Heart left ventricle (tissue), 16 donors: ENCODE measurements around the gene CTNNBIP1. TPM values are rescaled to one million over a fixed set of nuclear protein-coding genes. Genes with fewer than 3 reads are reported as not detected.
A peak's percentile ranks its signal among the peaks of the same experiment; 100 is the strongest.

Experiments used
- ATAC-seq, 4 donors: fragments of 200-7000 bp; cut with Tn5 transposase; one replicate each; pipeline ENCODE4 v1.9.1; 2020 to 2022; ENCODE audit warnings: moderate library complexity in 4 of 4, mild to moderate bottlenecking in 3 of 4, moderate number of reproducible peaks in 1 of 4
- DNase-seq, 5 donors: peaks; one replicate each; pipeline ENCODE4 v3.0.0-alpha.2; 2020
- H3K27ac ChIP-seq, 12 donors: fragments of 200-600 bp; sonication (generic) in 4 of 12; one replicate each; pipeline versions ENCODE4 v1.5.0 to v1.8.0; 2016 to 2022; ENCODE audit warnings: mild to moderate bottlenecking in 2 of 12
- H3K27me3 ChIP-seq, 9 donors: fragments of 200-600 bp; sonication (generic) in 2 of 9; one replicate each; pipeline versions ENCODE4 v1.5.1 to v1.8.0; 2016 to 2022; ENCODE audit warnings: mild to moderate bottlenecking in 3 of 9
- H3K36me3 ChIP-seq, 9 donors: fragments of 200-600 bp; sonication (generic) in 2 of 9; one replicate each; pipeline versions ENCODE4 v1.5.0 to v1.8.0; 2018 to 2022; ENCODE audit warnings: mild to moderate bottlenecking in 2 of 9
- H3K4me1 ChIP-seq, 12 donors: fragments of 200-600 bp; sonication (generic) in 4 of 12; one replicate each; pipeline versions ENCODE4 v1.5.0 to v1.8.0; 2016 to 2022; ENCODE audit warnings: mild to moderate bottlenecking in 3 of 12
- H3K4me3 ChIP-seq, 12 donors: fragments of 200-600 bp; sonication (generic) in 4 of 12; one replicate each; pipeline versions ENCODE4 v1.5.0 to v1.8.0; 2017 to 2022; ENCODE audit warnings: mild to moderate bottlenecking in 9 of 12, moderate library complexity in 4 of 12
- H3K9me3 ChIP-seq, 12 donors: fragments of 200-600 bp; sonication (generic) in 4 of 12; one replicate each; pipeline versions ENCODE4 v1.5.0 to v1.8.0; 2016 to 2022; ENCODE audit warnings: mild to moderate bottlenecking in 1 of 12
- POLR2A ChIP-seq, 2 donors: fragments of 450-650 bp; IDR thresholded peaks; one replicate each; pipeline ENCODE4 v1.6.1; 2017; ENCODE audit warnings: antibody characterized with exemption in 2 of 2, mild to moderate bottlenecking in 2 of 2, moderate library complexity in 2 of 2
- WGBS, 4 donors: extraction: QIAGEN DNeasy Blood & Tissue Kit in 2 of 4; methylation state at CpG; one replicate each; pipeline versions ENCODE4 v1.1.5 to v1.1.7; 2013 to 2018; 5-methylcytosine and 5-hydroxymethylcytosine counted together
- intact Hi-C, 10 donors: fragments of 100-400 bp; cut with DNase I; formaldehyde crosslinking; loops; one replicate each; pipeline versions ENCODE4 v1.11.1 to v1.14.2; 2022
- long read RNA-seq, 3 donors: library from polyadenylated mRNA; unstranded; transcript quantifications; one replicate each; pipeline ENCODE4 v2.0.0, GENCODE V29; 2020 to 2021
- polyA plus RNA-seq, 2 donors: library from polyadenylated mRNA; stranded (reverse); fragments of 200-250 nt; gene quantifications; one replicate each; pipeline ENCODE4 v1.2.3, GENCODE V29; 2013
- total RNA-seq, 9 donors: library from RNA; depleted of rRNA in 2 of 9; stranded (reverse); fragments of >200 nt in 2 of 9; fragmentation: NEBNext Ultra II Directional in 3 of 9; extraction: Animal tissue kit (Norgen Biotek cat#: 25700) in 3 of 9; gene quantifications; one replicate each; pipeline versions ENCODE4 v1.1.0 to v1.2.4, GENCODE V29; 2016 to 2023
- TF ChIP-seq, protein P1 (sequence below), 12 donors: fragments of 200-600 bp; sonication (generic) in 4 of 12; IDR thresholded peaks; one replicate each; pipeline versions ENCODE4 v1.5.0 to v1.8.0; 2018 to 2022; ENCODE audit warnings: antibody characterized with exemption in 12 of 12, mild to moderate bottlenecking in 5 of 12
- donor health status: ischemic (EF 13 %, LVEDD 7.1; RV severe dilation, severe dysfunction).
- donor health status: healthy with polysubstance abuse.
- donor health status: DM: no; HTN: yes; CAD: no.
- donor health status: DM: no; HTN: no; CAD: no.
- donor health status: ischemic (EF 25% LVEDD 6.9; RV normal size, moderate dysfunction).
- donor health status: ischemic (EF 25% LVEDD 5.7; RV mildly dilated, moderate dysfunction).
- donor health status: healthy.
- donor health status: DM: yes; HTN: yes; CAD: no.
- donor health status: ischemic (EF 35%, LVEDD 5.7; RV mildly dilated, moderate dysfunction).
- donor health status: nonischemic (EF 11% LVEDD 7.7; RV severe dilation, severe dysfunction).
- donor health status: DM: yes; HTN: yes; CAD: no.
- donor health status: PGD.
- donor health status: ischemic (EF 29% LVEDD 5.4; RV normal size, mild dysfunction).
- donor health status: nonischemic (EF 23%, LVEDD 6.1; RV moderate dilation, normal function).

The CTNNBIP1 gene, protein sequence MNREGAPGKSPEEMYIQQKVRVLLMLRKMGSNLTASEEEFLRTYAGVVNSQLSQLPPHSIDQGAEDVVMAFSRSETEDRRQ
- 10 to 100 TPM; 32.2 to 62.0 (median 42.9) TPM for total RNA-seq
- 10 to 100 TPM; 25.4 to 37.8 TPM for polyA plus RNA-seq
- long read RNA-seq, donor 1, transcript CTNNBIP1-203 (6 exons, 3,000 nt), result minor isoform, 10 of 136 reads
- long read RNA-seq, donor 1, transcript CTNNBIP1-204 (5 exons, 1,206 nt), result major isoform, 85 of 136 reads
- long read RNA-seq, donor 1, partial matches to known transcripts, result 5 of 136 reads
- long read RNA-seq, donor 1, other reads (novel, unspliced or antisense), result 36 of 136 reads
- long read RNA-seq, donor 2, transcript CTNNBIP1-204 (5 exons, 1,206 nt), result major isoform, 6 of 33 reads
- long read RNA-seq, donor 2, partial matches to known transcripts, result 1 of 33 reads
- long read RNA-seq, donor 2, other reads (novel, unspliced or antisense), result 26 of 33 reads
- long read RNA-seq, donor 3, transcript CTNNBIP1-204 (5 exons, 1,206 nt), result major isoform, 56 of 76 reads
- long read RNA-seq, donor 3, partial matches to known transcripts, result 4 of 76 reads
- long read RNA-seq, donor 3, other reads (novel, unspliced or antisense), result 12 of 76 reads

DNA sequence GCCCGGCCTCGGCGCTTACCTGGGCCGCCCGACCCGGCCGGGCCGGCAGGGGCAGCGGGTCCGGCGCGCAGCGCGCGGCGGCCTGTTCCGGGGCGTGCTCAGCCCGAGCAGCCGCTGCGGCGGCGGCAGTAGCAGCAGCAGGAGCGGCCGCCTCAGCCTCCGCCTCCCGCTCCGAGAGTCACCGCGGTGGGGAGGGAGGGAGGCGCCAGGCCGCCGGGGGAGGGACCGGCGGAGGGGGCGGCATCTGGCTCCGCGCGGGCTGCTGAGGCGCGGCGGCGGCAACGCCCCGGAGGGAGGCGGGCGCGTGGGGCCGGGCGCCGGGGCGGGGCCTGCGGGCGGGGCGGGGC is at the start of gene CTNNBIP1:
CTNNBIP1 (minus strand) TSS at position 194 of the 347 bp plus-strand sequence. CDS start 38,205 bp downstream, outside the sequence.
- H3K4me3 ChIP-seq, result peak within 1 kb of the TSS; percentile 67 to 98 (median 92)
- no peak for ATAC-seq
- TF ChIP-seq POLR2A (IDR thresholded peaks at IDR 0.05), result peak in 1 of 2 donors; percentile 59
- TF ChIP-seq, protein P1, sequence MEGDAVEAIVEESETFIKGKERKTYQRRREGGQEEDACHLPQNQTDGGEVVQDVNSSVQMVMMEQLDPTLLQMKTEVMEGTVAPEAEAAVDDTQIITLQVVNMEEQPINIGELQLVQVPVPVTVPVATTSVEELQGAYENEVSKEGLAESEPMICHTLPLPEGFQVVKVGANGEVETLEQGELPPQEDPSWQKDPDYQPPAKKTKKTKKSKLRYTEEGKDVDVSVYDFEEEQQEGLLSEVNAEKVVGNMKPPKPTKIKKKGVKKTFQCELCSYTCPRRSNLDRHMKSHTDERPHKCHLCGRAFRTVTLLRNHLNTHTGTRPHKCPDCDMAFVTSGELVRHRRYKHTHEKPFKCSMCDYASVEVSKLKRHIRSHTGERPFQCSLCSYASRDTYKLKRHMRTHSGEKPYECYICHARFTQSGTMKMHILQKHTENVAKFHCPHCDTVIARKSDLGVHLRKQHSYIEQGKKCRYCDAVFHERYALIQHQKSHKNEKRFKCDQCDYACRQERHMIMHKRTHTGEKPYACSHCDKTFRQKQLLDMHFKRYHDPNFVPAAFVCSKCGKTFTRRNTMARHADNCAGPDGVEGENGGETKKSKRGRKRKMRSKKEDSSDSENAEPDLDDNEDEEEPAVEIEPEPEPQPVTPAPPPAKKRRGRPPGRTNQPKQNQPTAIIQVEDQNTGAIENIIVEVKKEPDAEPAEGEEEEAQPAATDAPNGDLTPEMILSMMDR (IDR thresholded peaks at IDR 0.05), result no peak
- H3K9me3 ChIP-seq, result no peaks in the 10 kb centered on the region
- intact Hi-C loops, result loop anchor here in 7 of 10 donors (1.0 to 5.0 kb wide), 6 partner anchors 33 to 300 kb away; partner anchors contain the start of genes KIF1B (in 1 of the 7), LZIC (in 1 of the 7) and NMNAT1 (in 1 of the 7)
- no peaks in the 10 kb centered on the region for H3K36me3 ChIP-seq
- H3K27me3 ChIP-seq, result no peaks in the 10 kb centered on the region
- H3K4me1 ChIP-seq, result peaks cover 0 to 58% (median 26%) of the 10 kb centered on the region in 12 donors
- H3K27ac ChIP-seq, result peak within 1 kb of the TSS; percentile 86 to 98 (median 93)
- DNase-seq, result no peak
- WGBS, 4 donors, result 0 to 1% (median 1%) methylated on average over 6 to 55 of the region's 55 CpGs

DNA sequence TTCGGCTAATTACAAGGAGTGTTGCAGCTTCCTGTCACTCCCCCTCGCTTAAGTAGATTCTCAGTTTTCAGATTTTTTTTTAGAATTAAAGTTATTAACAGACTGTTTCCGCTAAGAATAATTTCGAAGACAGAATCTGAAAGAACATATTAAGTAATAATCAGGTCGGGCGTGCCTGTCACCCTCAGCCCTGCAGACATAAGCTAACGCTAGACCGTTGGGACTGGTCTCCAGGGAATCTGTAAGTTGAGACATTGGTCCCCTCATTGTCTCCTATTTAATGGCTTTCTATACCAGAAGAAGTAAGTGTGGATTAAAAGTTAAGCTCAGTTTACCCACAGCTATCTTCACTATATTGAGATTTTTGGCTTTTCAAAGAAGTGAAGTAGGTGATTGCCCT is 47.7 kb upstream of the CTNNBIP1 start:
- no peak for TF ChIP-seq POLR2A (IDR thresholded peaks at IDR 0.05)
- TF ChIP-seq, protein P1 (IDR thresholded peaks at IDR 0.05), result no peak
- Histone ChIP-seq H3K4me1 (peaks cover 0 to 8% (median 0%) of the 10 kb centered on the region in 12 donors), H3K9me3 (no peaks in the 10 kb centered on the region), H3K4me3 (no peak overlapping the region), H3K36me3 (peaks cover 0 to 5% (median 0%) of the 10 kb centered on the region in 9 donors), H3K27ac (no peak overlapping the region), H3K27me3 (no peaks in the 10 kb centered on the region)
- 60 to 76% (median 70%) methylated on average over 8 of the region's 8 CpGs for WGBS, 4 donors
- ATAC-seq (no peak), DNase-seq (no peak)
- intact Hi-C loops, result loop anchor here in 4 of 10 donors (10.0 kb wide), 4 partner anchors 47 to 377 kb away; no protein-coding TSS in a partner anchor

DNA sequence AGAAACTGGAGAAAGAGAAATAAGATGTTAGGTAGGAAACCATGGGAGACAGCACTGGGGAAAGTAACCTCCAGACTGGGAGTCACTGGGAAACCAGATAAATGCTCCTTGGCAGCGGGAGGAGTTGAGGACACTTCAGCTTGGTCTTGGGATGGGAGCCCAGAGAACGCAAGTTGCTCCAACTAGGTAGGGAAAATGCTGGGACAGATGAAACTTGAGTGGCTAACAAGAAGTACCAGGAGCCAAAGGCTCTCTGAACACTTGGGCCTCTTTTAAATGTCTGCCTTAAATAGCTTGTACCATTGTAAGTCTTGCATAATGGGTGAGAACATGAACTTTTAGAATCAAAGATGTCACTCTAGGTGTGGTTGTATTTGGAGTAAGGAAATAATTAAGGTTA is 36.2 kb upstream of the CTNNBIP1 start:
- Histone ChIP-seq H3K36me3 (peaks cover 0 to 17% (median 7%) of the 10 kb centered on the region in 9 donors), H3K4me3 (no peak overlapping the region), H3K9me3 (no peaks in the 10 kb centered on the region), H3K27me3 (no peaks in the 10 kb centered on the region), H3K27ac (no peak overlapping the region), H3K4me1 (peaks cover 4 to 45% (median 23%) of the 10 kb centered on the region in 12 donors)
- no peak for ATAC-seq
- DNase-seq, result no peak
- 86 to 96% (median 92%) methylated on average over 2 of the region's 2 CpGs for WGBS, 4 donors
- intact Hi-C loops, result loop anchor here in 3 of 10 donors (5.0 to 10.0 kb wide), 4 partner anchors 58 to 478 kb away; partner anchors contain the start of gene UBE4B (in 1 of the 3)
- TF ChIP-seq POLR2A (IDR thresholded peaks at IDR 0.05), result no peak
- TF ChIP-seq, protein P1 (IDR thresholded peaks at IDR 0.05), result no peak
